Stimulated activated CD4-positive, alpha-beta T cell treated with anti-CD3 and anti-CD28 coated beads, Interleukin-2, amount 100 ng/mL, for 4 hours (primary cell): ENCODE results near the gene RAB36.
A peak's percentile ranks its signal among the peaks of the same experiment; 100 is the strongest.
"Not testable (repeated sequence)": the region's sequence is repeated elsewhere in the genome, so short reads cannot be mapped to it uniquely, and the experiment has no call there.

Source experiments
- DNase-seq: peaks from one replicate; pipeline ENCODE4 v3.0.0-alpha.2; 2020; ENCODE audit warnings: low read depth

The RAB36 gene

GRCh38 chr22:23121000-23121421 lies 24.3 kb upstream of the RAB36 start:
- DNase-seq: no peak

DNA sequence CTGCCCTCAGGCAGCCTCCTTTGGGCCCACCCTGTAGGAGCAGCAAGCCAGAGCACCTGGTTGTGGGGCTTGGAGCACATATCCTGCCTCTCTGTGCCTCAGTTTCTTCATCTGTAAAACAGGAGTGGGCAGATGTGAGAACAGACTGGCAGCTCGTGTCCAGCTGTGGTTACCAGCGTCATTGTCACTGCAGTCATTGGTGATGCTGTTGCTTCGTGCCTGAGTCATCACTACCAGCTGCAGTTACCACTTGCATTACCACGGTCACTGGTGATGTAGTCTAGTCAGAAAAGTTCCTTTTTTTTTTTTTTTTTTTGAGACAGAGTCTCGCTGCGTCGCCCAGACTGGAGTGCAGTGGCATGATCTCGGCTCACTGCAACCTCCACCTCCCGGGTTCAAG lies 23.9 kb upstream of the RAB36 start:
- no peak for DNase-seq

GRCh38 chr22:23122216-23122957 lies 22.9 kb upstream of the RAB36 start:
- no peak for DNase-seq

DNA sequence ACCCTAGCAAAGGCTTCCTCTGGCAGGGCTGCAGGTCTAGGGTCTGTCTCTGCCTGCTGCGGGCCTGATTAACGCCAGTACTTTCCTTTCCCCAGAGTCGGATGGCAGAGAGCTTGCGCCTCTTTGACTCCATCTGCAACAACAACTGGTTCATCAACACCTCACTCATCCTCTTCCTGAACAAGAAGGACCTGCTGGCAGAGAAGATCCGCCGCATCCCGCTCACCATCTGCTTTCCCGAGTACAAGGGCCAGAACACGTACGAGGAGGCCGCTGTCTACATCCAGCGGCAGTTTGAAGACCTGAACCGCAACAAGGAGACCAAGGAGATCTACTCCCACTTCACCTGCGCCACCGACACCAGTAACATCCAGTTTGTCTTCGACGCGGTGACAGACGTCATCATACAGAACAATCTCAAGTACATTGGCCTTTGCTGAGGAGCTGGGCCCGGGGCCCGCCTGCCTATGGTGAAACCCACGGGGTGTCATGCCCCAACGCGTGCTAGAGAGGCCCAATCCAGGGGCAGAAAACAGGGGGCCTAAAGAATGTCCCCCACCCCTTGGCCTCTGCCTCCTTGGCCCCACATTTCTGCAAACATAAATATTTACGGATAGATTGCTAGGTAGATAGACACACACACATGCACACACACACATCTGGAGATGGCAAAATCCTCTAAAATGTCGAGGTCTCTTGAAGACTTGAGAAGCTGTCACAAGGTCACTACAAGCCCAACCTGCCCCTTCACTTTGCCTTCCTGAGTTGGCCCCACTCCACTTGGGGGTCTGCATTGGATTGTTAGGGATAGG lies 22.1 kb upstream of the RAB36 start:
- no peak for DNase-seq

GRCh38 chr22:23123804-23124254 lies 21.4 kb upstream of the RAB36 start:
- no peak for DNase-seq

DNA sequence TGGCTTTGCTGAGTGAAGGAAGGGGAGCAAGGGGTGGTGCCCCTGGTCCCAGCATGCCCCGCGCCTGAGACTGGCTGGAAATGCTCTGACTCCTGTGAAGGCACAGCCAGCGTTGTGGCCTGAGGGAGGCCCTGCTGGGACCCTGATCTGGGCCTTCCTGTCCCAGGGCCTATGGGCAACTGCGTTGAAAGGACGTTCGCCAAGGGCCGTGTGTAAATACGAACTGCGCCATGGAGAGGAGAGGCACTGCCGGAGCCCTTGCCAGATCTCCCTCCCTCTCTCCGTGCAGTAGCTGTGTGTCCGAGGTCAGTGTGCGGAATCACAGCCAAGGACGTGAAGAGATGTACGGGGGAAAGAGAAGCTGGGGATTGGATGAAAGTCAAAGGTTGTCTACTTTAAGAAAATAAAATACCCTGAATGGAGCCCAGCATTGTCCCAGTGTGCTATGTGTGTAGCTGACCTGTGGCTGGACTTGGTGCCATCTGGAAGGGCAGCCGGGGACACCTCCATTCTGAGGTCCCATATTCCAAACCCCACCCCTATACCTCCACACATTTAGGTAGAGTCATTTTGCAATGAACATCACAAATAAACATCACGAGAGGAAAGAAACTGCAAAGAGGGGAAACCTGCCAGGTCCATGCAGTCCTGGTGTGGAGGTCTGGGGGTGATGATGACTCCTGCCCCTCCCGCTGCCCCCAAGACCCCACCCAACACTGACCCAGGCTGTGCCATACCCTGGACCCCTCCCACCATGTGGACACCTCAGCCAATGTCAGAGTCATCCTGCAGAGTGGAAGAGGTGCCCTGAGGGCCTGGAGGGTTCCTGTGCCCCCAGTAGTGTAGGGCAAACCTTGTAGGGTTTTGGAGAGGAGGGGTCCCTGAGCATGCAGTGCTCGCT lies 20.4 kb upstream of the RAB36 start:
- DNase-seq: no peak

DNA sequence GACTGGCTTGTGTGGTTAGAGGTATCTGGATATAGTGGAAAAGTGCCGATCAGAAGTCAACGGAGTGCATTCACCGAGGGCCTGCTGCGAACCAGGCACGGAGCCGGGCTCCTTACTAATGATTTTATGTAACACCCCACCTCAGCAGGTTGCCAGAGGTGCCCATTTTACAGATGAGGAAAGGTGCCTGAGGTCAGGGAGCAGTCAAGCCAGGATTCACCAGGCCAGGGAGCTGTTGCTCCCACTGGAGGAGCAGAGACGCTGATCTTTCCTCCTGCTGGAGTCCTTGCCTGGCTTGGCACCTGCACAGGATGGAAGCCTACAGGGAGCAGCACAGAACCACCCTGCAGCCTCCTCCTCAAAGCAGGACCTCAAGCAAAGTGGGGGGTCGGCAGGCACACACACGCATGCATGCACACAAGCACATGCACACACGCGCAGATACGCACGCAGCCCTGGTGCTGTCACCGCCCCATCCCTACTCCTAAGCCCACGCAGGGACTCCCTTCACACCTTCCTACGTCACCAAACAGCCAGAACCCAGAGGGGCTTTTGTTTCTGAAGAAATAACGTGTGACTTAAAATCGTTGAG lies 19.7 kb upstream of the RAB36 start:
- DNase-seq: no peak

DNA sequence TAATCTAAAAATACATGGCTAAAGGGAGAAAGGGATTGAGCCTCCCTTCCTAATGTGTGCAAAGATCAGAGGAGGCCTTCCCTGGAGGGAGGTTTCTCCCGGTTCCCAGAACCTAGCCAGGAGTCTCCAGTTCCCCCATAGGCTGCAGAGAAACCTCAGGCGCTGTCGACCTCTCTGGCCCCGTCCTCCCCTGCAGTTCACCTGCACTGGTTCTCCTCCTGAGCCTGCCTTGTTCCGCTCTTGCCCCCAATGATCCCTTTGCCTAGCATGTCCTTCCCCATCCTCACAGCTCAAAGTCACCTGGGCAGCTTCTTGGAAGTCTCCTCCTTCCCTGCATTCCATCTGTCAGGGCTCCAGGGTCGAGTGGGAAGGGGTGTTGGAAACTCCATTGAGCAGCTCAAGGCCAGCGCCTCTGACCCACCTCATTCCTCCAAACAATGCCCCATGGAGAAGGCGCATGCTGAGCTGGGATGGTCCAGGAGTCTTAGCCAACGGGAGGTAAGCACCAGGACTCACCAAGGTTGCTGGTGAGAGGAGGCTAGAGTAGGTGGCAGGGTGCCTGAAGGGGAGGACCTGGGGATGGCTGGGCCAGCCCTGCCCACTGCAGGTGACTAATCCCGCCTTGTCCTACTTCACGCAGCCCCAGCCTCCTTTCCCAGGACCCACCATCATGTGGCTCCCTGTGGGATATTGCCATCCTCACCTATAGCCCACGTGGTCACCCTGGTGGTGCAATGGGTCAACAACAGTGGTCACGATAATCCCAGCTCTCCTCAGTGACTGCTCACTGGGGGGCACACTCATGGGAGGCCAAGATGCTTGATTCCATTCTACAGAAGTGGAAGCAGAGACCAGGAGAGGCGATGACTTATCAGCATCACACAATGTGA lies 18.9 kb upstream of the RAB36 start:
- no peak for DNase-seq

- DNase-seq: no peak
These were observed 18.1 kb upstream of the RAB36 start for GRCh38 chr22:23127055-23127756.

DNA sequence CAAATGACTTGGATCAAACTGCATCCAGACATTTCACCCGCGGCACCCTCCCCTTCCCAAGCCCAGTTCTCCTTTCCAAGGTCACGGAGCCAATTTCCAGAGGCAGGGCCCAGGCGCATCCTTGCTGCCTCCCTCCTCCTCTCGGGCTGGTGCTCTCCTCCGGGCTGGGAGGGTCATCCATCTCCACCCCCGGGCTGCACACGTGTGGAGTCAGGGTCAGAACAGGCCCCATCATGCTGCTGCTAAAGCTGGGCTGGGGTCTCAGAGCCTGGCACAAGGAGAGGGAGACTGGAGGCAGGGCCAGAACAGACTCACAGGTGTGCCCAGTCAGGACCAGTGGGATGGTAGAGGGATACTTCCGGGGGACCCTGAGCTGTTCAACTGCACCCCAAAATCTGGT lies 17.5 kb upstream of the RAB36 start:
- no peak for DNase-seq

DNA sequence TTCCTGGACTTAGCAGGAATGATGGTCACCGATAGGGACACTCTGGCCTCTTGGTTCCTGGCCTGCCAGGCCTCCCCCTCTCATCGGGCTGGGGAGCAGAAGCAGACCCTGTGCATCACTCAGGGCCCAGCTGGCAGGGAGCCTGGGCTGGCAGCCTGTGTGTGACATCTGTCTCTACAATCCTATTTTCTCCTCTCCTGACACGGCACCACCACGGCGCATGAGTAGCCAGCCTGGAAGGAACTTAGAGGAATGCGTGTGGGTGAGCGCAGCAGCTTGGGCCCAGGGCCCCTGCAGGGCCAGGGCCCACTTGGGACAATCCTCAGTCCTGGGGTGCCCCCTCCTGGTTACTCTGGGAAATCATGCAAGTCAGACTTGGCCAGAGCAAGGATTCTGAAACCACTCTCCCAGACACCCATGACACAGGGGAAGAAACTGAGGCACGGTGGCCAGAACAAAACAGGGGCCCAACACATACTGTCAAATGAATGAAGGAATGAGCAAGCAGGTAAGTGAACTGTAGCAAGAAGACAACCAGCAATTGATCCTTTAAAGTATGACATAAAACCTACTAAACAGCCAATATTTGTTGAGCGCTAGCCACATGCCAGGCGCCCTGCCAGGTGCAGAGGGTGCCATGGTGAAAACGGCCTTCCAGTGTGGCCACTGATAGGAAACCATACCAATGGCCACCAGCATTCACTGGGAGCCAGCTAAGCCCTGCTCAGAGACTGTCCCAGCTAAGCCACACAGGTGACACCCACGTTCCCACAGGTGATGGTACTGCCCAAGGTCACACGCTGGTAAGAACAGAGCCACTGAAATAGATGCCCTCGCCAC lies 16.8 kb upstream of the RAB36 start:
- DNase-seq: peak; percentile 54

DNA sequence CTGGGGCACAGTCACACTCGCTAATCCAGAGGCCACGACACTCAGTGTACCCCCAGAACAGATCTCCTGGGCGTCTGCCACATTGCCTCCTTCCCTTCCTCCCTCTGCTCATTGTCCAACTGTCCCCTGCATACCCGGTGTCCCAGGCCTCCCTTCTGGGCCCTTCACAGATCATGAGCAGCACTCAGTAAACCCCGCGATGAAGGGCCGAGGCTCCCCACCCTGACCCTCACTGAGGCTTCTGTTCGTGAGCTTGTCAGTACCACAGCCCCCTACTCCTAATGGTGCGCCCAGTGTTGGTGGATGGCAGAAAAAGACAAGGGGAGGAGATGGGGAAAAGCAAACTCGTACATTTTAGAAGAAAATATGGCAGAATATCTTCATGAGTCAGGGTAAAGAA lies 16.1 kb upstream of the RAB36 start:
- DNase-seq: no peak

- DNase-seq: no peak
These were observed 14.6 kb upstream of the RAB36 start for GRCh38 chr22:23130697-23131096.

DNA sequence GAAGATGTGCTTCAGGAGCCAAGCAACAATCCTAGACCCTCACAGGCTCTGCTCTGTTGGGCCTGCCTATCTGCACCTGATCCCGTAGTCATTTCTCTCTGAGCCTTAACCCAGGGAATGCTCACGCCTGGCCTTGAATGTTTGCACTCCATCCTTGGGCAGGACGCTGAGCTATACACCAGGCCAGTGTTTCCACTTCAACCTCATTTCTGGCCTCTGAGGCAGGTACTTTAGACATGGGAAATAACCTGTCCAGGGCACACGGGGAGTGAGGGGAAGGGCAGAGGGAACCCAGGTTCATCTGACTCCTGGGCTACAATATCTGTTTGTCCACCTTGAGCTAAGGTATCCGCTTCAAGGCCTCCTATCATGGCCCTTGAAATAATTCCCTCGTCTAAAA lies 13.3 kb upstream of the RAB36 start:
- no peak for DNase-seq

- DNase-seq: no peak
These were observed 12.7 kb upstream of the RAB36 start for GRCh38 chr22:23132376-23133091.

GRCh38 chr22:23133922-23134321 lies 11.4 kb upstream of the RAB36 start:
- no peak for DNase-seq

- DNase-seq: not testable (repeated sequence)
These were observed 8.3 kb upstream of the RAB36 start for GRCh38 chr22:23136991-23137390.

DNA sequence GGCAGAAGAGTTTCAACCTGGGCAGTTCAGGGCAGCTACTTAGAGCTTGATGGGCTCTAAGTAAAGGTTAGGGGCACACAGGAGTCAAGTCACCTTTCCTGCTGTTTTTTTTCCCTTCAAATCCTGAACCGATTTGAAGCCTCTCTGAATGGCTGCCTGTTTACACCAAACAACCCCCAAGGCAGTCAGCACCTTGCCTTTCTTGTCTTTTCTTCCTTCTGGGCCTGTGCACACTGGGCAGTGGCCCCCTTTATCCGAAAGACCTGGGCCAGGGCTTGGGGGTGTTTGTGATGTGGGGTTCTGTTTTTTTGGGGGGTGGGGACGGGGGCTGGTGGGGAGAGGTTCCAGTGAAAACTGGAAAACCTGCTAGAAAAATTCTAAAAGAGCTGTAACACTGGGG lies 7.8 kb upstream of the RAB36 start:
- no peak for DNase-seq
